MM.1S (cell line): ENCODE results near the gene DMWD.

Experiments
- DNase-seq: peaks from one replicate; pipeline ENCODE4 v3.0.0-alpha.2; 2015
- H2AFZ ChIP-seq: fragments of 300-600 bp; sonication (generic); 2 replicates; pipeline ENCODE4 v1.6.0; 2016; ENCODE audit warnings: antibody characterized with exemption, low read length
- H3F3A ChIP-seq: fragments of 300-600 bp; sonication (generic); 2 replicates; pipeline ENCODE4 v1.6.1; 2016; ENCODE audit warnings: mild to moderate bottlenecking, antibody characterized with exemption, low read length, moderate library complexity, mixed read lengths; ENCODE audit not compliant: insufficient read depth
- H3K27ac ChIP-seq: fragments of 300-600 bp; sonication (generic); 2 replicates; pipeline ENCODE4 v1.5.1; 2016; ENCODE audit warnings: mild to moderate bottlenecking, low read length
- H3K27me3 ChIP-seq: fragments of 300-600 bp; sonication (generic); replicated peaks from 2 replicates; pipeline ENCODE4 v1.6.0; 2016; ENCODE audit warnings: low read length; ENCODE audit not compliant: insufficient read depth
- H3K36me3 ChIP-seq: fragments of 300-600 bp; sonication (generic); replicated peaks from 2 replicates; pipeline ENCODE4 v1.6.1; 2016; ENCODE audit warnings: mild to moderate bottlenecking, low read length, mixed read lengths; ENCODE audit not compliant: insufficient read depth
- H3K4me1 ChIP-seq: fragments of 300-600 bp; sonication (generic); 2 replicates; pipeline ENCODE4 v1.6.1; 2016; ENCODE audit warnings: low read length, mixed read lengths
- H3K4me2 ChIP-seq: fragments of 300-600 bp; sonication (generic); 2 replicates; pipeline ENCODE4 v1.6.0; 2016; ENCODE audit warnings: low read depth, low read length
- H3K4me3 ChIP-seq: fragments of 300-600 bp; sonication (generic); 2 replicates; pipeline ENCODE4 v1.5.1; 2016; ENCODE audit warnings: low read length, mixed read lengths
- H3K79me2 ChIP-seq: fragments of 300-600 bp; sonication (generic); 2 replicates; pipeline ENCODE4 v1.6.1; 2016; ENCODE audit warnings: mixed run types, low read length, mixed read lengths
- H3K9ac ChIP-seq: fragments of 300-600 bp; sonication (generic); 2 replicates; pipeline ENCODE4 v1.6.1; 2016; ENCODE audit warnings: low read length, mixed read lengths
- H3K9me2 ChIP-seq: fragments of 300-600 bp; sonication (generic); replicated peaks from 2 replicates; pipeline ENCODE4 v1.6.1; 2016; ENCODE audit warnings: mild to moderate bottlenecking, low read length, mixed read lengths; ENCODE audit not compliant: insufficient read depth
- H3K9me3 ChIP-seq: fragments of 300-600 bp; sonication (generic); replicated peaks from 2 replicates; pipeline ENCODE4 v1.6.1; 2016; ENCODE audit warnings: mild to moderate bottlenecking, low read length, mixed read lengths; ENCODE audit not compliant: insufficient read depth
- H4K20me1 ChIP-seq: fragments of 300-600 bp; sonication (generic); 2 replicates; pipeline ENCODE4 v1.6.1; 2016; ENCODE audit warnings: mild to moderate bottlenecking, low read length, moderate library complexity, mixed read lengths; ENCODE audit not compliant: insufficient read depth
- CTCF ChIP-seq: fragments of 300-600 bp; sonication (generic); IDR thresholded peaks from 2 replicates; pipeline ENCODE4 v1.5.1; 2016; ENCODE audit warnings: antibody characterized with exemption, low read length, mixed read lengths
- EZH2 ChIP-seq: fragments of 300-600 bp; sonication (generic); optimal IDR thresholded peaks from 2 replicates; pipeline ENCODE3; 2017; ENCODE audit warnings: low read depth, mild to moderate bottlenecking, antibody characterized with exemption, low read length, mixed read lengths
- EZH2phosphoT487 ChIP-seq: fragments of 300-600 bp; sonication (generic); IDR thresholded peaks from 2 replicates; pipeline ENCODE4 v1.6.1; 2018; ENCODE audit warnings: antibody characterized with exemption, low read length

The DMWD gene

GRCh38 chr19:45733160-45733810, 59.4 kb downstream of the DMWD start, which contains the start of gene MEIOSIN:
TSS of gene MEIOSIN (plus strand) at chr19:45733439. CDS start at chr19:45735377, 1,938 bp downstream.
- Histone ChIP-seq H3K9me3 (no peaks in the 10 kb centered on the region), H3K79me2 (peaks cover 25% of the 10 kb centered on the region), H3F3A (no peaks in the 10 kb centered on the region), H3K27ac (no peak within 1 kb of the TSS), H3K9ac (no peak within 1 kb of the TSS), H3K27me3 (no peaks in the 10 kb centered on the region), H2AFZ (no peak within 1 kb of the TSS), H4K20me1 (no peaks in the 10 kb centered on the region), H3K4me2 (no peak within 1 kb of the TSS), H3K36me3 (no peaks in the 10 kb centered on the region), H3K4me1 (0 out of 2 replicates have a peak, but pooled peaks cover 4% of the 10 kb centered on the region), H3K9me2 (no peaks in the 10 kb centered on the region), H3K4me3 (no peak within 1 kb of the TSS)
- TF ChIP-seq EZH2phosphoT487 (no peak), CTCF (no peak), EZH2 (no peak)
- DNase-seq, result no peak
